ENCODE data around the gene RNH1.
A peak's percentile ranks its signal among the peaks of the same experiment; 100 is the strongest.

RNH1 gene

GRCh38 chr11:459511-460220, 47.4 kb downstream of the RNH1 start:
- no peak for DNase-seq (ENCODE audit: low read depth in 3 of 3)

- DNase-seq (ENCODE audit: low read depth in 3 of 3) = no peak
Measured at GRCh38 chr11:457111-457760, 49.8 kb downstream of the RNH1 start.

- peak in 1 of 3 experiments; percentile 49 for DNase-seq (ENCODE audit: low read depth in 3 of 3)
Measured at GRCh38 chr11:456533-456932, 50.5 kb downstream of the RNH1 start.

- DNase-seq (ENCODE audit: low read depth in 3 of 3) = no peak
Measured at GRCh38 chr11:455566-456147, 51.4 kb downstream of the RNH1 start.

GRCh38 chr11:454801-455565, 52.1 kb downstream of the RNH1 start:
- DNase-seq (ENCODE audit: low read depth in 3 of 3) = no peak

DNA sequence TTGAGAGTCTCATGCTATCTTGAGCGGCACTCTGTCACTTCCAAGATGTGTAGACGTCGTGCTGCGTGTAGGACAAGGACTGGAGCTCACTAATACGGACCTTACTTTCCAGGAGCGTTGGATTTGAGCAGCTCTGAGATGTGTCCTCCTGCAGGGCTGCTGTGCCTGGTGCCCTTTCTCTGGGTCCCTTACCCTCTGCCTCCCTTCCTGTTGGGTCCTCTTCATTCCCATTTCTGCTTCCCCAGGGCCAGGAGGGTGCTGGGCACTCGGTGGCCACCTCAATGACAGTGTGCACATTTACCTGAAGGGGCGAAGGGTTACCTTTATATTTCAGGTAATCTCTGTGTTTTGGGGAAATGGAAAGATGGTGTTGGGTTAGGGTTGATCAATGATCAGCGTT, 53.0 kb downstream of the RNH1 start:
- DNase-seq (ENCODE audit: low read depth in 3 of 3) = no peak

DNA sequence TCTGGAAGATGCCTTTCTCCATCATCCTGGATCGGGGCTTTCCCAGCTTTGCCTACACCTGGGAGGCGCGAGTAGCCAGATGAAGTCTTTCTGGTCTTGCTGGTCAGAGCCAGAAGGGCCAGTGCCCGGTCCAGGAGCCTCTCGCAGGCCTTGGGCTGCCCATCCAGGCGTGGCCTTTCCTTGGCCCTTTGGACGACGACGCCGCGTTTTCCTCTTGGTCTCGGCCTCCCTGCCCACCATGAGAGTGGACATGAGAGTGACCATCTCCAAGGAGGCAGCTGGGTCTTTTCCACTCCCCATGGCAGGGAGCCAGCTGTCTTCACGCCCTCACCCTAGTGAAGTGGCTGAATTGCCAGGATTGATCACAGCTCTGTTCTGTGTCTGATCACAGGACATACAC, 53.5 kb downstream of the RNH1 start:
- no peak for DNase-seq (ENCODE audit: low read depth in 3 of 3)

DNA sequence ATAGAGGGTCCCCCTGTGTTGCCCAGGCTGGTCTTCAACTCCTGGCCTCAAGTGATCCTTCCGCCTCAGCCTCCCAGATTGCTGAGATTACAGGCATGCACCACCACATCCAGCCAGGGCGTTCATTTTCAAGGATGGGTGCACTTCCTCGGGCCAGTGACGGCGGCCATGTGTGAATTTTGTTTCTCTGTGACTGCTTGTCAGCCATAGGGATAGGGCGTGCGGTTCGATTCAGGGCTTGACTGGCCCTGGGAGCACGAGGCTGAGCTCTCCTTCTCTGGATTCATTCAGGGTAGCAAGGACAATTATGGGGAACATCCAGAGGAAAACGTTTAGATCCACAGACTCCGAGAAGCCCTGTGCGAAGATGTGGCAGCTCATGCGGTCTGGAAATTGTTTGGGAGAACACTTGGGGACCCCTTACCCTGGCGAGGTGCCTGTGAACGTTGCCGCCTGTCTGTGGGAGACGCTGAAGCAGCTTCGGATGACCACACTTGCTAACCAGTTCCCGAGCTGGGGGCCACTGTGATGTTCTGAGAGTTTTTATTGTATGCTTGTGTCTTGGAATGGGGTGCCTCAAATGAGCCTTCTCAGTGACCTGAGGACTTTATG, 54.0 kb downstream of the RNH1 start:
- DNase-seq (ENCODE audit: low read depth in 3 of 3) = no peak

DNA sequence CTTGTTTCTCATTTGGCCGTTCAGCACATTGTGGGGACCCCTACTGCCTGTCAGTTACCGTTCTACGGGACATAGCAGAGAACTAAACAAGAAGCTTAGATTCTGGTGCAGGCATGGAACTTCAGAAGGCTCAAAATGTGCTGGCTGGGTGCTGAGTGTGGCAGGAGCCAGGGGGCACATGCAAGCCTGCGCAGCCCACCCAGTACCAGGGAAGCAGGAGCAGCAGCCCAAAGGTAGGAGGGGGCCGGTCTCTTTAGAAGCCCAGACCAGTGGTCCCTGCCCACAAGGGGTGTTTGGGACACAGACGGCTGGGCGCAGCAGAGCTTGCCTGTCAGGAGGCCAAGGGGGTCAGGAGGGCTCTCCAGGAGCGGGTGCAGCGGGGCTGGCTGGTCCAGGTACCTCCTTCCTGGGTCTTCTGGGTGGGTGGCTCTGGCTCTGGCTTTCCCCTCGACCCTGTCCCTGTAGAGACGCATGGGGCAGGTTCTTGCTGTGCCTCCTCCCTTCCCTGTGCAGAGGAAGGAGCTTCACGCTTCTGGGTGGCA, 54.8 kb downstream of the RNH1 start:
- no peak for DNase-seq (ENCODE audit: low read depth in 3 of 3)

DNA sequence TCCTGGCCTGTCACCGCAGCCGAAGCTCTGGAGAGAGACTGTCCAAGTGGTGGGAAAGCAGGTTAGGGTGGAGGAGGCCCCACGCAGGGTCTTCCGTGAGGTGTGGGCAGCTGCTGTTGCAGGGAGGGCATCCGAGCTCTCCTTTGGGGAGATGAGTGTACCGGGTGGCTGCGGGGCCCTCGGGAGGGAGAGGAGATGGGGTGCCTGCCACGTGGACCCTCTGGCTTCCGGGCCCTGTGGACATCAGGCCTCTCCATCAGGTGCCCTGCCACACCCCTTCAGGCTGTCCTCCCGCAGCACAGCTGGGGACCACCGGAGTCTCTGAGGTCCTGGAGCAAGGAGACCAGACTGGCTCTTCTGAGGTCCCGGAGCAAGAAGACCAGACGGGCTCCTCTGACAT, 55.3 kb downstream of the RNH1 start:
- DNase-seq (ENCODE audit: low read depth in 3 of 3) = no peak

GRCh38 chr11:450809-451451, 56.1 kb downstream of the RNH1 start:
- DNase-seq (ENCODE audit: low read depth in 3 of 3) = peak; percentile 53 to 72 (median 56)

DNA sequence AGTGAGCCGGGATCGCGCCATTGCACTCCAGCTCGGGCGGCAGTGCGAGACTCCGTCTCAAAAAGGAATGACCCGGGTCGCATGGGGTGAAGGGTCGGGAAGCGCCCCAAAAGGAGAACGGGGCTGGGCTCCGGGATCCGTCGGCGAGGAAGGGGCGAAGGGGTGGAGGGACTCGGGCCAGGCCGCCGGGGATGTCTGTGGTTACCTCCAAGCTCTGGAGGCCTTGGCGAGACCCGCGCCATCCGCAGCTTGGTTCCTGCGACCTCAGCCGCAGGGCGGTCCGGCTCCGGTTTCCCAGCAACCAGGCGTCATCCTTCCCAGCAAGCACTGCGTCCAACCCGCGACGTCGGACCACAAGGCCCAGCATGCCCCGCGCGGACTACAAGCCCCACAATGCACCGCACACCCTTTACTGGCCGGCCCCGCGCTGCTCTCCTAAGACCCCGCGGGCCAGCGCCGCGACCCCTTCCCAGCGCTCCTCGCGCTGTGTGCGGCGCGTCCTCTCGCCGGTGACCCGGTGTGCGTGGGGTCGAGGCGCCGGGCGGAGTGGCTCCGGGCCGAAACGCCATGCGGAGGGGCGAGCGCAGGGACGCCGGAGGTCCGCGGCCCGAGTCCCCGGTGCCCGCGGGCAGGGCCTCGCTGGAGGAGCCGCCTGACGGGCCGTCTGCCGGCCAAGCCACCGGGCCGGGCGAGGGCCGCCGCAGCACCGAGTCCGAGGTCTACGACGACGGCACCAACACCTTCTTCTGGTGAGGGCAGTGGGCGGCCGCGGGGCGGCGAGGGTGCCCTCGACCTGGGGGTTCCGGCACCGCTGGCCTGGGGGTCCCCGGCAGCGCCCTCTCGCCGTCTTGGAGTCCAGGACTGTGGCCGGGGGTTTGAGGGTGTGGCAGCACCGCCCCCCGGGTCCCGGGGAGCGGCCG, 56.9 kb downstream of the RNH1 start, which contains the start of gene PTDSS2:
TSS of gene PTDSS2 (plus strand) at position 391 of the 920 bp plus-strand sequence. CDS start at position 568, 177 bp downstream.
- DNase-seq (ENCODE audit: low read depth in 3 of 3) = peak; percentile 88 to 96 (median 89)

- DNase-seq (ENCODE audit: low read depth in 3 of 3) = peak; percentile 92 to 97 (median 96)
Measured at GRCh38 chr11:447923-448731, 58.9 kb downstream of the RNH1 start.

DNA sequence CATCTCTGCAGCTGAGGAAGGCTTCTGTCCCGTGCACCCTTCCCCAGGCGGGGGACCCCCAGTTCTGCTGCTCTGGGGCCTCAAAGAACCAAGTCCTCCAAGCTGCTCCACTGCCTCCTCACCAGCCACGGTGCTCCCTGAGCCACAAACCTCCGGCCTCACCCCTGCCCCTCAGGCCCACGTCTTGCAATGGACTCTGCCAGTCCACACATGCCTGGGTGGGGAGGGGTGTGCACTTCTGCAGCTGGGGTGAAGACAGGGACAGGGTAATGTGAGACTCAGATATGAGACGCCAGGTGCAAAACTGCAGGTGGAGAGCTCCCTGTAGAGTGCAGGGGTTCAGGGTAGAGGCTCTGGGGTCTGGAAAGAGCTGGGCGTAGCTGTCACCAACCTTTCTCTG, 60.2 kb downstream of the RNH1 start:
- DNase-seq (ENCODE audit: low read depth in 3 of 3) = no peak

- DNase-seq (ENCODE audit: low read depth in 3 of 3) = no peak
Measured at GRCh38 chr11:445765-446588, 61.1 kb downstream of the RNH1 start.

Measured in stimulated activated CD4-positive, alpha-beta T cell treated with anti-CD3 and anti-CD28 coated beads, TNF-alpha, amount 100 ng/mL, for 24 hours (primary cell).